ENCODE measurements around the gene NKAIN1. TPM values are rescaled to one million over a fixed set of nuclear protein-coding genes. Genes with fewer than 3 reads are reported as not detected.
"Not testable (repeated sequence)": the region's sequence is repeated elsewhere in the genome, so short reads cannot be mapped to it uniquely, and the experiment has no call there.

NKAIN1 gene
- polyA plus RNA-seq, 2 of the 4 experiments (the other 2 are of a cell fraction) = 0.74 to 0.80 TPM

DNA sequence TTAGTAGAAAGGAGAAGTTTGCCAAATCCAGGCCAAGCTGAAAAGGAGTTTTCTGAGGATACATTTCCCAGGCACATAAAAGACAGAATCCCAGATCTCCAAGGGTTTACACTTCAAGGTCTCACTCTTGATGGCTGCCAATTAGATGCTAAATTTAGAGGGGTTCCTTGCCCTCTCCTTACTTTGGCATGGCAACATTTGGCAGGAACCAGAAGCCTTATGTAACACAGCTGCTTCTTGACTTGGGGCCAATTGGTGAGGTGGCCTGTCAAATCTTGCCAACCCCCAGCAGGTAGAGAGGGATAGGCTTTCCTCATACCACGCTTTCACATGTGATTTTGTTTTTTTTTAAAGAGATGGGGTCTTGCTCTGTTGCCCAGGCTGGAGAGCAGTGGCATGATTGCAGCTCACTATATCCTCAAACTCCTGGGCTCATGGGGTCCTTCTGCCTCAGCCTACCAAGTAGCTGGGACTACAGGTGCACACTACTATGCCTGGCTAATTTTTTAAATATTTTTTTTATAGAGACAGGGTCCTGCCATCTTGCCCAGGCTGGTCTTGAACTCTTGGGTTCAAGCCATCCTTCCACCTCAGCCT, 25.2 kb upstream of the NKAIN1 start:
- WGBS (ENCODE audit: missing lambda C conversion rate) = 93% methylated on average over 1 of the region's 1 CpG
- no peak overlapping the region for H3K4me3 ChIP-seq
- POLR2A ChIA-PET = no interaction called here
- DNase-seq (ENCODE audit: low read depth in 1 of 2, low spot score in 1 of 2) (no peak), ATAC-seq (no peak), FAIRE-seq (no peak)
- CTCF ChIA-PET = interaction anchor here (1.5 kb wide), 1 partner anchor 81 kb away, joined by 3 read pairs; no protein-coding TSS in a partner anchor
- no peak overlapping the region for H3K27ac ChIP-seq
- no peaks in the 10 kb centered on the region for H3K9me3 ChIP-seq
- TF ChIP-seq SREBF2 (IDR thresholded peaks at IDR 0.05) (no peak), NPAS2 (CRISPR knock-in tag; IDR thresholded peaks at IDR 0.05; ENCODE audit: borderline replicate concordance) (no peak), ZSCAN20 (CRISPR knock-in tag; IDR thresholded peaks at IDR 0.05) (no peak), POLR2A (IDR thresholded peaks at IDR 0.05; ENCODE audit: low read length) (no peak), CEBPB (IDR thresholded peaks at IDR 0.05) (no peak), HOXB5 (CRISPR knock-in tag; IDR thresholded peaks at IDR 0.05) (no peak), ZNF302 (CRISPR knock-in tag; IDR thresholded peaks at IDR 0.05) (no peak), FOSB (CRISPR knock-in tag; IDR thresholded peaks at IDR 0.05) (no peak), HOXB13 (CRISPR knock-in tag; IDR thresholded peaks at IDR 0.05; ENCODE audit: low read depth) (no peak), GATA3 (IDR thresholded peaks at IDR 0.05; ENCODE audit: borderline replicate concordance) (no peak), ESRRA (IDR thresholded peaks at IDR 0.05; ENCODE audit: borderline replicate concordance, low read length) (no peak)
- TF ChIP-seq, protein P1, sequence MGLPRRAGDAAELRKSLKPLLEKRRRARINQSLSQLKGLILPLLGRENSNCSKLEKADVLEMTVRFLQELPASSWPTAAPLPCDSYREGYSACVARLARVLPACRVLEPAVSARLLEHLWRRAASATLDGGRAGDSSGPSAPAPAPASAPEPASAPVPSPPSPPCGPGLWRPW (IDR thresholded peaks at IDR 0.05) = no peak
- TF ChIP-seq, protein P2, sequence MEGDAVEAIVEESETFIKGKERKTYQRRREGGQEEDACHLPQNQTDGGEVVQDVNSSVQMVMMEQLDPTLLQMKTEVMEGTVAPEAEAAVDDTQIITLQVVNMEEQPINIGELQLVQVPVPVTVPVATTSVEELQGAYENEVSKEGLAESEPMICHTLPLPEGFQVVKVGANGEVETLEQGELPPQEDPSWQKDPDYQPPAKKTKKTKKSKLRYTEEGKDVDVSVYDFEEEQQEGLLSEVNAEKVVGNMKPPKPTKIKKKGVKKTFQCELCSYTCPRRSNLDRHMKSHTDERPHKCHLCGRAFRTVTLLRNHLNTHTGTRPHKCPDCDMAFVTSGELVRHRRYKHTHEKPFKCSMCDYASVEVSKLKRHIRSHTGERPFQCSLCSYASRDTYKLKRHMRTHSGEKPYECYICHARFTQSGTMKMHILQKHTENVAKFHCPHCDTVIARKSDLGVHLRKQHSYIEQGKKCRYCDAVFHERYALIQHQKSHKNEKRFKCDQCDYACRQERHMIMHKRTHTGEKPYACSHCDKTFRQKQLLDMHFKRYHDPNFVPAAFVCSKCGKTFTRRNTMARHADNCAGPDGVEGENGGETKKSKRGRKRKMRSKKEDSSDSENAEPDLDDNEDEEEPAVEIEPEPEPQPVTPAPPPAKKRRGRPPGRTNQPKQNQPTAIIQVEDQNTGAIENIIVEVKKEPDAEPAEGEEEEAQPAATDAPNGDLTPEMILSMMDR (IDR thresholded peaks at IDR 0.05) = no peak
- TF ChIP-seq, protein P3, sequence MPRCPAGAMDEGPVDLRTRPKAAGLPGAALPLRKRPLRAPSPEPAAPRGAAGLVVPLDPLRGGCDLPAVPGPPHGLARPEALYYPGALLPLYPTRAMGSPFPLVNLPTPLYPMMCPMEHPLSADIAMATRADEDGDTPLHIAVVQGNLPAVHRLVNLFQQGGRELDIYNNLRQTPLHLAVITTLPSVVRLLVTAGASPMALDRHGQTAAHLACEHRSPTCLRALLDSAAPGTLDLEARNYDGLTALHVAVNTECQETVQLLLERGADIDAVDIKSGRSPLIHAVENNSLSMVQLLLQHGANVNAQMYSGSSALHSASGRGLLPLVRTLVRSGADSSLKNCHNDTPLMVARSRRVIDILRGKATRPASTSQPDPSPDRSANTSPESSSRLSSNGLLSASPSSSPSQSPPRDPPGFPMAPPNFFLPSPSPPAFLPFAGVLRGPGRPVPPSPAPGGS (IDR thresholded peaks at IDR 0.05) = no peak
- H3K4me2 ChIP-seq = no peak overlapping the region
- no peaks in the 10 kb centered on the region for H3K4me1 ChIP-seq

GRCh38 chr1:31263408-31263807, 23.7 kb upstream of the NKAIN1 start:
- DNase-seq (ENCODE audit: low read depth in 1 of 2, low spot score in 1 of 2) (no peak), FAIRE-seq (no peak), ATAC-seq (no peak)
- Histone ChIP-seq H3K4me1 (no peaks in the 10 kb centered on the region), H3K9me3 (no peaks in the 10 kb centered on the region), H3K27ac (no peak overlapping the region), H3K4me3 (no peak overlapping the region), H3K4me2 (no peak overlapping the region)
- CTCF ChIA-PET = interaction anchor here (1.1 to 1.5 kb wide), 3 partner anchors 79 to 286 kb away, joined by 3 to 5 read pairs (median 3); no protein-coding TSS in a partner anchor
- 96% methylated on average over 3 of the region's 3 CpGs for WGBS (ENCODE audit: missing lambda C conversion rate)
- POLR2A ChIA-PET = interaction anchor here (0.6 kb wide), 1 partner anchor 19 kb away, joined by 5 read pairs; no protein-coding TSS in a partner anchor
- TF ChIP-seq JUNB (IDR thresholded peaks at IDR 0.05) (no peak), RFX5 (IDR thresholded peaks at IDR 0.05) (no peak), KDM1A (IDR thresholded peaks at IDR 0.05; ENCODE audit: low read depth) (no peak), MYC (IDR thresholded peaks at IDR 0.05; ENCODE audit: borderline replicate concordance, low read length) (no peak), EHMT2 (IDR thresholded peaks at IDR 0.05; ENCODE audit: low read depth) (no peak), TP53 (CRISPR knock-in tag; IDR thresholded peaks at IDR 0.05) (no peak)
- TF ChIP-seq, protein P2 (IDR thresholded peaks at IDR 0.05) = no peak
- TF ChIP-seq, protein P4, sequence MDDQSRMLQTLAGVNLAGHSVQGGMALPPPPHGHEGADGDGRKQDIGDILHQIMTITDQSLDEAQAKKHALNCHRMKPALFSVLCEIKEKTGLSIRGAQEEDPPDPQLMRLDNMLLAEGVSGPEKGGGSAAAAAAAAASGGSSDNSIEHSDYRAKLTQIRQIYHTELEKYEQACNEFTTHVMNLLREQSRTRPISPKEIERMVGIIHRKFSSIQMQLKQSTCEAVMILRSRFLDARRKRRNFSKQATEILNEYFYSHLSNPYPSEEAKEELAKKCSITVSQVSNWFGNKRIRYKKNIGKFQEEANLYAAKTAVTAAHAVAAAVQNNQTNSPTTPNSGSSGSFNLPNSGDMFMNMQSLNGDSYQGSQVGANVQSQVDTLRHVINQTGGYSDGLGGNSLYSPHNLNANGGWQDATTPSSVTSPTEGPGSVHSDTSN (IDR thresholded peaks at IDR 0.05) = no peak
- TF ChIP-seq, protein P5, sequence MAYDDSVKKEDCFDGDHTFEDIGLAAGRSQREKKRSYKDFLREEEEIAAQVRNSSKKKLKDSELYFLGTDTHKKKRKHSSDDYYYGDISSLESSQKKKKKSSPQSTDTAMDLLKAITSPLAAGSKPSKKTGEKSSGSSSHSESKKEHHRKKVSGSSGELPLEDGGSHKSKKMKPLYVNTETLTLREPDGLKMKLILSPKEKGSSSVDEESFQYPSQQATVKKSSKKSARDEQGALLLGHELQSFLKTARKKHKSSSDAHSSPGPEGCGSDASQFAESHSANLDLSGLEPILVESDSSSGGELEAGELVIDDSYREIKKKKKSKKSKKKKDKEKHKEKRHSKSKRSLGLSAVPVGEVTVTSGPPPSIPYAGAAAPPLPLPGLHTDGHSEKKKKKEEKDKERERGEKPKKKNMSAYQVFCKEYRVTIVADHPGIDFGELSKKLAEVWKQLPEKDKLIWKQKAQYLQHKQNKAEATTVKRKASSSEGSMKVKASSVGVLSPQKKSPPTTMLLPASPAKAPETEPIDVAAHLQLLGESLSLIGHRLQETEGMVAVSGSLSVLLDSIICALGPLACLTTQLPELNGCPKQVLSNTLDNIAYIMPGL (CRISPR knock-in tag; IDR thresholded peaks at IDR 0.05; ENCODE audit: borderline replicate concordance) = no peak

- 91% methylated on average over 3 of the region's 5 CpGs for WGBS (ENCODE audit: missing lambda C conversion rate)
- ATAC-seq; H3K4me1 ChIP-seq; DNase-seq (ENCODE audit: low read depth in 1 of 2, low spot score in 1 of 2); H3K4me3 ChIP-seq; H3K27ac ChIP-seq; H3K4me2 ChIP-seq; FAIRE-seq; H3K9me3 ChIP-seq; POLR2A ChIA-PET: not testable (repeated sequence)
- CTCF ChIA-PET = interaction anchor here (0.5 to 1.1 kb wide), 5 partner anchors 9 to 259 kb away, joined by 3 read pairs; no protein-coding TSS in a partner anchor
These were observed 22.7 kb upstream of the NKAIN1 start for GRCh38 chr1:31262393-31262792.

Measured in A549 (cell line).